ENCODE results near the gene RAB11FIP2.

The RAB11FIP2 gene

DNA sequence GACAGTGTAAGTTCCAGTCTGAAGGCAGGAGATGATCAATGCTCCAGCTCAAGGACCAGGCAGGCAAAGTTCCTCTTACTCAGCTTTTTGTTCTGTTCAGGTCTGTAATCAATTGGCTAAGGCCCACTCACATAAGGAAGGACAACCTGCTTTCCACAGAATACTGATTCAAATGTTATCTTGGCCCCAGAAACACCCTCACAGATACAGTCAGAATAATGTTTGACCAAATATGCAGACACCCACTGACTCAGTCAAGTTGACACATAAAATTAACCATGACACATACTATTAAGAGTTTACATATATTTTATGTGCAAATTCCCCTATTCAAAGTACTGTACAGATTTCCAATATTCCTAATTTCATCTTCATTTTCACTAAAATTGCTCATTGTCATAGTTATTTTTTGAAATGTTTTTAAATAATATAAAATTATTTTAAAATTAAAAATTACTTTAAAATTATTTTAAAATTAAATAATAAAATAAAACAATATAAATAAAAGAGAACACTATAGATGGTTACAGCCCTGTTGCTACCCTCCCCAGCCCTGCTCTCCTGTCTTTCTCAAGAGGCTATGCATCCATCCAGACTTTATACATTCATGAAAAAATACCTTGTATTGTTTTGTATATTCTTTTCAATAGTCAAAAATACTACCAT, 59.4 kb downstream of the RAB11FIP2 start:
- DNase-seq (ENCODE audit: low read depth in 2 of 2), result no peak

DNA sequence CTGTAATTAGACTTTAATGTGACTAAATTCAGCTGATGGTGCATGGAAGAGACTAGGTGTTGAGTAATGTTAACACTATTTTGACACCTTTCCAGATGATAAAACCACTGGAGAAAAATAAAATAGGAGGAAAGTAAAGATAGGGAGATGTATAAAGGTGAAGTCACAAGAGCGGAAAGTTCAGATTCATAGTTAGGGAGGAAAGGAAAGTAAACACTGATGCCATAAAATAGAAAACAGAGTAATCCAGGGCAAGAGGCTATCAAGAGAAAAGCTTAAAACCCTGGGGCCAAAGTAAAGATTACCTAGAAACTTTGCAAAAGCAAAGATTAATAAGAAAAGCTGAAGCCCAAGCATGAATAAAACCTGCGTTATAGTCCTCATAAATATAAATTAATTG, 62.8 kb downstream of the RAB11FIP2 start:
- no peak for DNase-seq (ENCODE audit: low read depth in 2 of 2)

DNA sequence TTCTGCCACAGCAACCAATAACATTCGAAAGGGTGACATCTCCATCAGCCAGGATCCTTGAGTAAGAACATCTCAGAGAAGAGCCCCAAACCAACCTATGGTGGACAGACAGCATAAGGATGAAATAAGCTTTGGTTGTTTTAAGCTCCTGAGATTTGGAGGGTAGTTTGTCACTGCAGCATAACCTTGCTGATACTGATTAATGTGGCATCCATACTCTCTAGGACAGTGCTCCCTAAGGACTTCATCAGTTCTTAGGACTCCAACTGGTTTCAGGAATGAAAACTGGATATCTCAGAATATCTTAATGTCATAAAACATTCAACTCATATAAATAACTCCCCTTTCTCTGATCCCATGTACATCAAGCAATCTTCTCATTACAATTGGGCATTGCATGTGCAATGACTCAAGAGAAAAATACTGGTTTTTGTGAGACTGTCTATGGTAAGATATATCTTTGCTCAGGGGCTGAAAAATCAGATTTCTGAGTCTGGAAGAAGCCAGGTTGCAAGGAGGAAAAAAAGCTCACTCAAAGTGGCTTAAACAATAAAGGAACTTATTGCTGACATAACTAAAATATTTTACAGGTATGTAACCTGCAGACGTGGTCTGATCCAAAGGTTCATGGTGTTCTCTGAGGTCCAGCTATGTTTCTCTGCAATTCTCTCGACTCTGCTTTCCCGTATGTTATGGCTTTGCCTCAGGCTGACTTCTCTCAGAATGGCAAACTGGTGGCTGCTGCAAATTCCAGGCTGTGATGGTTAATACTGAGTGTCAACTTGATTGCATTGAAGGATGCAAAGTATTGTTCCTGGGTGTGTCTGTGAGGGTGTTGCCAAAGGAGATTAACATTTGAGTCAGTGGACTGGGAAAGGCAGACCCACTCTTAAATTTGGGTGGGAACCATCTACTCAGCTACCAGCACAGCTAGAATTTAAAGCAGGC, 65.7 kb downstream of the RAB11FIP2 start:
- no peak for DNase-seq (ENCODE audit: low read depth in 2 of 2)

DNA sequence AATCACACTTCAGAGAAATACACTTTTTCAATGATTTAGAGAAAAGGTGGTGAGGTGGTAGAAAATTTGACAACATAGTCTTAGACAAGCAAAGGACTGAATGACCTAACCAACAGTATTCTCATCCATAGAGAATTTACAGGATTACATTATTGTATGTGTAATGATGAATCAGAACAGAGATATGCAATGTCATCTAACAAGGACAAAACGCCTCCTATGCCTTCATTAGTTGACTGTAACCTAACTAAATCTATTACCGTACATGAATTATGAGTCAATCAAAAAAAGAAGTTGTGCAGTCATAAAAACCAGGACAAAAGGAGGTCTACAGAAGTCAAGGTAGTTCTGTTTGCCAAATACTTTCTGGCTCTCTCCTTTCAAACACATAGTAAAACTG, 66.5 kb downstream of the RAB11FIP2 start:
- peak; percentile 53 to 56 for DNase-seq (ENCODE audit: low read depth in 2 of 2)

DNA sequence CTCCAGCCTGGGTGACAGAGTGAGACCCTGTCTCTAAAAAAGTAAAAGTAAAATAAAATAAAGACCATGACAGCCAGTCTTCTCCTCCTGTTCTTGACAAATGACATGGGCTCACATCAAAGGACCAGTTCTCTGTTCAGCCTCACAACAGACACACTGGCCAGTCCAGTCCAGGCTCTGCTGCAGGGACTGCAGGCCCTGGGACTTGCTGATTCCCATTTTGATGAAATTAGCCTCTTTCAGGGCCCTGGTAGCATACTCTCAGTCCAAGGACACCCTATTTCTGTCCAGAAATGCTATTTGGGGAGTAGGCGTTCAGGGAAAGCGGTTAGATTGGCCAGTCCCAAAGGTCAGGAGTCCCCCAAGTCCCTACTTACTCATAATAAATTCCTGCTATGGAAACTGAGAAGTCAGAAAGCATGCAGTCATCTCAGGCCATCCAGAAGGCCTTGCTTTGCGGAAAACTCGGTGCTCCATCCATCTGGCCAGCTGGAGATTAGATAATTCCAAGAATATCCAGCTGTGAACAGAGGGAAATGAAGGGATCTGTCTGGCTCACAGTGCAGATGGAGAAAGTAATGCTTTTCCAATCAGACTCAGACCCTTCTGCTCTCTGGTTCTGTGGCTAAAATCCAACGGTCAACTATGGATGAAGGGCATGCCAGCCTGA, 74.4 kb downstream of the RAB11FIP2 start:
- no peak for DNase-seq (ENCODE audit: low read depth in 2 of 2)

DNA sequence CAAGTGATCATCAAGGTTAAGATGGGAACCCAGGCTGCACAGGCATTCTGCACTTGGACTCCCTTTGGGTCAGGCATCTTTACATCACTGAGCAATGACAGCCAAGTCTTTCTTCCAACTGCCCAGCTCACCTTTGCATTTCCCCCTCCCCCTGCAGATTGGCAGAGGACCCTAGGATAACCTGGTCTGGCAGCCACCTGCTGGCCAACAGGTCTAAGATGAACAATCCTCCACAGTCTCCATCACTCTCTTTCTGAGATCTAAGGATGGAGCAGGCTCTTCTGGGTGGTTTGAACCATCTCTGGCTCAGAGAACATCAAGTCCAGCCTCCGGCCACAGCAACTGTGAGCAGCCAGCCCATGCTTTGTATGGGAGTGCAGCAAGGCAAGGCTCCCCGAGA, 75.8 kb downstream of the RAB11FIP2 start:
- no peak for DNase-seq (ENCODE audit: low read depth in 2 of 2)

DNA sequence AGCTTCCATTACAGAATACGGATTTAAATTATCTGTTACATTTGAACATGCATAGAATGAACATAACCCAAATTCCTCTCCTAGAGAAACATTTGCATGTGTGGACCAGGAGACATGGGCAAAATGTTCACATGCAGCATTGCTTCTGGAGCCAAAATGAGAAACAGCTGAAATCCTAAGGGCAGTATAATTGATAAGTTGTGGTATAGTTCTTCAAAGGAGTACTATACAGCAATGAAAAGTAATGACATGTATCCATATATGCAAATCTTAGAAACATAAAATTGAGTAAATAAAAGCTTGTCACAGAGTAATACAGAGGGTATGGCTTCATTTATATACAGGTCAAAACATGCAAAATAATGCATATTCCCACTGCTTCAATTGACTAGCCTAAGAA, 77.1 kb downstream of the RAB11FIP2 start:
- DNase-seq (ENCODE audit: low read depth in 2 of 2), result no peak

DNA sequence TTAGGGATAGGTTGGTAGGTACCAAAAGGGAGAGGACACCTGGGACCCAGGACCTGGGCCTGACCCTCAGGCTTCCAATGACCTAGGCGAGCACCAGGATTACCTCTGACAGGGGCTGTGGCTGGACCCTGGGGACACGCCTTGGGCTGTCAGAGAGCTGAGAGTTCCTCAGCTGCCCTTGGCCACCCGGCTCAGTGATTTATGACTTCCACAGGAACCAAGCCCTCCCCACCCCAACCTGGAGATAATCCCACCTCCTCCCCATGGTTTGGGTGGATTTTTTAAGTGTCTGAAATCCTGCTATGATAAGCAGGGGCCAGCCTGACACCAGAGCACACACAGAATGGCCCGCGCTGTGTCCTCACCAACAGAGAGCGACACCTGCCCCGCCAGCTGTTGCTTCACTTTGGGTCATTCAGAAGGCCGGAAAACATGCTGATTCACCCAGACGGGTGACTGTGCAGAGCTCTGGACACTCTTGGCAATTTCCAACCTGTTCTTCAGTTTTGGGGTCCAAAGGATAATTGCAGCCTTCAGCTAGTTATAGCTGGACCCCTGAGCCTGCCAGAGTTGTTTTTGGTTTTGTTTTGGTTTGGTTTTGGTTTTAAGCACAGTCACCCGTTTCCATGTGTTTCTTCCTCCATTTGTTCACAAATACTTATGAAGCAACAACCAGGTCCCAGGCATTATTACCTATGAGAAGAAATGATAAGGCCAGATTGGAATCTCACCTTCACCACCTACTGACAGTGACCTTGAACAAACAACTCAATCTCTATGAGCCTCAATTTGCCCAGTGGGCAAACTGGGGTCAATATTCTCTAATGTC, 78.2 kb downstream of the RAB11FIP2 start:
- DNase-seq (ENCODE audit: low read depth in 2 of 2), result no peak

DNA sequence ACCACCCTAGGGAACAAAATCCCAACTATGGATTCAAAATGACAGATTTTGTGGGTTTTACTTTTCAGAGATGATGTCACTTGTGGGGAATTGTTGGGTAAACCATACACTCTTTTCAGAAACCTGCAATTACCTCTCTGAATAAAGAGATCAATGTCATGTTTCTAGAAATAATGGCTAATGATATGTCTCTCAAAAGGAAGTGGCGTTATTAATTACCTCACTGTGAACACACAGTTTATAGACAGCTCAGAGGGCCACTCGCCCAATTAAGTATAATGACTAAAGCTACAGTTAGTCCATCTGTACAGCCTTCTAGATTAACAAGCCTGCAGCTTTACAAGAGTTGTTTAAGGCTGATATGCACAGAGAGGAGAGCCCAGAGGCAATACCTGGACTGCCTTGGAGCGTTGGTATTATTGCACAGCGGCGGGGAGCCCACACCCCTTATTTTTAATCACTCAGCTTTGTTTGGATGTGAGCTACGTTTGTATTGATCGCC, 79.5 kb downstream of the RAB11FIP2 start:
- DNase-seq (ENCODE audit: low read depth in 2 of 2), result no peak

DNA sequence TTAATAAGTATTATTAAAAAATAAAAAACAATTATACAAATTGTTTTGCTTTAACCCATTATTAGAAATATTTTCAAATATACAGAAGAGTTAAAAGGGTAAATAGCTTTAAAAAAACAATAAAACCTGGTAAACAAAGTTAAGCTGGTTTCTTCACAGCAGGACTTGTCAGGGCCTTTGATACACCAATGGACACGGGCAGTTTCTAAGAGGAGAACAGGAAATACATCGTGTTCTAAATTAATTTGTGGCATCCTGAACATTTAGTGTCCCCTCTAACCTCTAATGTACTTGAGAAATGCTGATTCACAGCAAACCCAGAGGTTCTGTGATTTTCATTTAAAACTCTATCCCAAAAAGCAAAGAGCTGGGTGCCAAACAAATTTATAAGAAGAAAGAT, 80.8 kb downstream of the RAB11FIP2 start:
- no peak for DNase-seq (ENCODE audit: low read depth in 2 of 2)

DNA sequence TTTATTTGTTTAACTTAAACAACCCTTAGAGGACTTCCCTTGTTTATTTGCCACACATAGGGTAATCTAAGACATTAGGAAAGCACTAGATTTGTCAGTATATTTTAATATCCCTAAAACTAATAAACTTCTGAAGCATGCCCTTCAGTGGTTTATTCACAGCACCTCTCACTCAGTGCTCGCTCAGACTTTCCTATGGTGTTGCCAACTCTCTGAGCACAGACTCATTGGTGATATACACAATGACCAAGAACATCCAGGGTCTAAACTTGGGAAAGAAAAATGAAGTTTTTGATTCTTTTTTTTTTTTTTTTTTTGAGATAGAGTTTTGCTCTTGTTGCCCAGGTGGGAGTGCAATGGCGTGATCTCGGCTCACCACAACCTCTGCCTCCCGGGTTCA, 82.2 kb downstream of the RAB11FIP2 start:
- DNase-seq (ENCODE audit: low read depth in 2 of 2), result no peak

DNA sequence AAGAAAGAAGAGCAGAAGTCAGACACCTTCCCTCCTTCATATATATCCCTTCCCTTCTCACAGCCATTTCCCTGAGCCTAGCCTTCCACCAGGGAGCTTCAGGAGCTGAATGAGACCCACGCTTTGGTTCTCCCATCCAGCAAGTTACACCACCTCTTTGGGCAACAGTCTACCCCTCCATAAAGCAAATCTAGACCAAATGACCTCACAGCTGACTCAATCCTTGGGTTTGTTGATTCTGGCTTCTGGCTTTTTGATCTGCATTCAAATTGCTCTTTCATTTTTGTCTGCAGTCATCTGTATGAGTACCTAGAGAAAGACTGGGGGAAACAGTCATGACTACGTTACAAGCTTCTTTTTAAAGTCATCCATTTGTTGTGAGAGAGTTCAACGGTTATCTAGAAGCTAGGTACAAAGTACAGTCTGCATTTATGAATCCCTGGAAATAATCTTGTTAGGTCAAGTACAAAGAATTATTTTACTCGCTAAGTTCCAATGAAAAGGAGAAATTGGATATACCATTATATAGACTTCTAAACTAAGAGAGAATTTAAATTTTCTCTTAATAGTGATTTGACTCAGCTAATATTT, 86.3 kb downstream of the RAB11FIP2 start:
- no peak for DNase-seq (ENCODE audit: low read depth in 2 of 2)

DNA sequence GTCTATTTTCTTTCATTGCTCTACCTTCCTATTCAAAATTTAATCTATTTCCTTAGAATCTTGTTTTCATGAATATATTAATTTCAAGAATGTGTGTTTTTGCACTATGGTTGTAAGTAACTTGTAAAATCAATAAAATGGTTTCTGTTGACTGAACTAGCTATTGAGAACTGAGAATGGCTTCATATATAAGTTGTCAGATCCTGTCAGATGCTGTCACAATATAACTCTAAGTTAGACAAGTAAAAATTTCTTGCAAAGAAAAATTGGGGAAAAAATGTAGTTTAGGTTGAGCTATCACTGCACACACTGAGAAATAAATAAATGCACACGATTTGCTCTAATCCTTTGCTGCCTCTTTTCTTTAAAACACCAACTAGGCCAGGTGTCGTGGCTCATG, 89.8 kb downstream of the RAB11FIP2 start:
- DNase-seq (ENCODE audit: low read depth in 2 of 2), result no peak

DNA sequence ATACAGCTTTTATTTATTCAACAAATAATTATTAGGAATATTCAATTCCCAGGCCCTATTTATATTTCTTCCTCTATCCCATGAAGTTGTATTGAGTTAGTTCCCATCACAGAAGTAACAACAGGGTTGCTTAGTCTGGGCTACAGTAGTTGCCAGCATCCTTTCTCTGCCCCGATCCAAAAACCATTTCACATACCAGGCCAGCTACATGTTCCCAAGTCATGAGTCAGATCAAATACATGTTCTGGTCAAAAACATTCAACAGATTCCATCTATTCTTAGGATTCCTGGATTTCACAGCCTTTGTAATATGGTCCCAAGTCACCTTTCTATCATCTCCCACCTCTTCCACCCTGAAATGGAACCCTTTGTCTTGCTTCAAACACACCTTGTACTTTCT, 91.6 kb downstream of the RAB11FIP2 start:
- DNase-seq (ENCODE audit: low read depth in 2 of 2), result no peak

Data from fibroblast of skin of left quadriceps (primary cell).